HCT116 (cell line): ENCODE data around the gene GPC5. TPM values are rescaled to one million over a fixed set of nuclear protein-coding genes. Genes with fewer than 3 reads are reported as not detected.

ENCODE experiments used
- ATAC-seq: fragments of 200-7000 bp; cut with Tn5 transposase; 2 replicates; pipeline ENCODE4 v1.9.1; 2020; ENCODE audit warnings: mild to moderate bottlenecking, moderate library complexity
- BruUV-seq: library from RNA; stranded (reverse); fragments of 400-500 nt; replicated peaks from 2 replicates; lab custom pipeline; 2021; lab: Mats Ljungman, UMichigan
- CTCF ChIA-PET: fragments of 300-600 bp; sonication (Branson Sonifier 250); formaldehyde crosslinking; loops from one replicate; lab custom pipeline; 2021; ENCODE audit warnings: antibody characterized with exemption; lab: Charles Lee
- POLR2A ChIA-PET: fragments of 300-600, 350-600 bp; sonication (Branson Sonifier 250); formaldehyde crosslinking; loops from one replicate; lab custom pipeline; 2021; ENCODE audit warnings: antibody characterized with exemption; lab: Charles Lee
- RAD21 ChIA-PET, 2 experiments: fragments of 300-600 bp; sonication (Branson Sonifier 250); formaldehyde crosslinking; loops; one replicate each; lab custom pipeline; 2023; ENCODE audit warnings: low total read pairs in 2 of 2; ENCODE audit not compliant: uncharacterized antibody in 2 of 2, unreplicated experiment in 2 of 2, low non-redundant PET in 1 of 2; lab: Charles Lee
- DNase-seq: peaks from one replicate; pipeline ENCODE4 v3.0.0-alpha.2; 2010; ENCODE audit warnings: low read depth, low spot score
- H2AFZ ChIP-seq: fragments of 200-600 bp; shearing (Covaris generic), sonication (generic); 2 replicates; pipeline ENCODE4 v1.6.1; 2017; ENCODE audit warnings: low read depth, mixed run types, mixed read lengths, antibody characterized with exemption, low read length; ENCODE audit not compliant: poor library complexity, severe bottlenecking
- H3K27ac ChIP-seq: 2 replicates; pipeline ENCODE4 v1.5.1; 2012; ENCODE audit warnings: low read depth, low read length
- H3K27me3 ChIP-seq: fragments of 200-600 bp; sonication (generic); 2 replicates; pipeline ENCODE4 v1.6.1; 2016; ENCODE audit warnings: mixed run types, low read length, mixed read lengths; ENCODE audit not compliant: insufficient read depth
- H3K36me3 ChIP-seq, 2 experiments: fragments of 200-500 bp in 1 of 2; fragments of 200-600 bp in 1 of 2; sonication (Bioruptor generic) in 1 of 2; sonication (generic) in 1 of 2; 2 replicates each; pipeline versions ENCODE4 v1.5.1 to v1.6.1; 2014 to 2016; ENCODE audit warnings: low read length in 2 of 2, inconsistent platforms in 1 of 2, mixed read lengths in 1 of 2, mixed run types in 1 of 2; ENCODE audit not compliant: insufficient read depth in 2 of 2, control insufficient read depth in 1 of 2
- H3K4me1 ChIP-seq, 2 experiments: fragments of 200-600 bp in 1 of 2; sonication (generic) in 1 of 2; 2 replicates each; pipeline versions ENCODE4 v1.5.1 to v1.6.1; 2012 to 2017; ENCODE audit warnings: low read length in 2 of 2, inconsistent platforms in 1 of 2, mild to moderate bottlenecking in 1 of 2, mixed read lengths in 1 of 2, mixed run types in 1 of 2, moderate library complexity in 1 of 2; ENCODE audit not compliant: insufficient read depth in 2 of 2, control insufficient read depth in 1 of 2
- H3K4me2 ChIP-seq: fragments of 200-600 bp; sonication (generic); 2 replicates; pipeline ENCODE4 v1.6.1; 2017; ENCODE audit warnings: mixed run types, low read length, mixed read lengths
- H3K4me3 ChIP-seq, 2 experiments: fragments of 200-600 bp in 1 of 2; sonication (generic) in 1 of 2; replicated peaks in 1 of 2; 2 replicates each; pipeline ENCODE4 v1.5.1; 2011 to 2016; ENCODE audit warnings: low read length in 2 of 2, control low read depth in 1 of 2, low read depth in 1 of 2, mild to moderate bottlenecking in 1 of 2, mixed read lengths in 1 of 2, mixed run types in 1 of 2
- H3K79me2 ChIP-seq: fragments of 200-600 bp; sonication (generic); 2 replicates; pipeline ENCODE4 v1.6.1; 2017; ENCODE audit warnings: mild to moderate bottlenecking, mixed run types, low read length, moderate library complexity, mixed read lengths; ENCODE audit not compliant: insufficient read depth
- H3K9ac ChIP-seq: fragments of 200-600 bp; sonication (generic); 2 replicates; pipeline ENCODE4 v1.6.1; 2016; ENCODE audit warnings: low read length, mixed read lengths
- H3K9me2 ChIP-seq: fragments of 200-600 bp; sonication (generic), shearing (Covaris generic); 2 replicates; pipeline ENCODE4 v1.6.1; 2017; ENCODE audit warnings: mixed run types, mild to moderate bottlenecking, moderate library complexity; ENCODE audit not compliant: insufficient read depth
- H3K9me3 ChIP-seq, 2 experiments: fragments of 200-500 bp in 1 of 2; fragments of 200-600 bp in 1 of 2; sonication (Bioruptor generic) in 1 of 2; sonication (generic) in 1 of 2; 2 replicates each; pipeline ENCODE4 v1.6.1; 2014 to 2017; ENCODE audit warnings: low read length in 2 of 2, mixed read lengths in 2 of 2, inconsistent platforms in 1 of 2, low read depth in 1 of 2, mild to moderate bottlenecking in 1 of 2, mixed run types in 1 of 2, moderate library complexity in 1 of 2; ENCODE audit not compliant: control insufficient read depth in 1 of 2, insufficient read depth in 1 of 2
- H4K20me1 ChIP-seq: fragments of 200-600 bp; sonication (generic), shearing (Covaris generic); 2 replicates; pipeline ENCODE4 v1.6.1; 2017; ENCODE audit warnings: mixed run types, mild to moderate bottlenecking, moderate library complexity; ENCODE audit not compliant: insufficient read depth
- CEBPB ChIP-seq: IDR thresholded peaks from 2 replicates; pipeline ENCODE4 v1.6.1; 2012; ENCODE audit warnings: low read depth
- EZH2 ChIP-seq: fragments of 200-600 bp; sonication (generic); IDR thresholded peaks from 2 replicates; pipeline ENCODE4 v1.6.1; 2017; ENCODE audit warnings: antibody characterized with exemption, mixed run types
- FOSL1 ChIP-seq: IDR thresholded peaks from 2 replicates; pipeline ENCODE4 v1.6.1; 2012; ENCODE audit warnings: low read depth
- JUND ChIP-seq: IDR thresholded peaks from 2 replicates; pipeline ENCODE4 v1.6.1; 2012
- POLR2AphosphoS5 ChIP-seq: IDR thresholded peaks from 2 replicates; pipeline ENCODE4 v1.6.1; 2011; ENCODE audit warnings: mild to moderate bottlenecking, low read depth, low read length, moderate library complexity
- SIN3A ChIP-seq: IDR thresholded peaks from 2 replicates; pipeline ENCODE4 v1.6.1; 2012; ENCODE audit warnings: low read depth
- ZFX ChIP-seq: fragments of 450-650 bp; IDR thresholded peaks from 2 replicates; pipeline ENCODE4 v1.6.1; 2017
- ZNF274 ChIP-seq: fragments of 200-500 bp; sonication (Bioruptor generic); IDR thresholded peaks from 2 replicates; pipeline ENCODE4 v1.6.1; 2014; ENCODE audit warnings: mild to moderate bottlenecking, low read depth, low read length, inconsistent platforms
- intact Hi-C: fragments of 100-400 bp; cut with micrococcal nuclease; formaldehyde crosslinking; loops from 2 replicates; pipeline ENCODE4 v1.10.0; 2022
- total RNA-seq: library from RNA; stranded (reverse); gene quantifications from one replicate; pipeline ENCODE4 v1.2.1, GENCODE V29; 2021; ENCODE audit not compliant: unreplicated experiment
- TF ChIP-seq, protein P1 (sequence below): IDR thresholded peaks from 2 replicates; pipeline ENCODE4 v1.6.1; 2012; ENCODE audit warnings: low read depth
- TF ChIP-seq, protein P2 (sequence below): IDR thresholded peaks from 2 replicates; pipeline ENCODE4 v1.6.1; 2011; ENCODE audit warnings: mild to moderate bottlenecking, low read length, moderate library complexity; ENCODE audit not compliant: insufficient replicate concordance; ENCODE audit errors: extremely low read depth
- TF ChIP-seq, protein P3 (sequence below): IDR thresholded peaks from 2 replicates; pipeline ENCODE4 v1.6.1; 2012

Gene GPC5
- total RNA-seq, 1 experiment from 2014 or later, result not detected

DNA sequence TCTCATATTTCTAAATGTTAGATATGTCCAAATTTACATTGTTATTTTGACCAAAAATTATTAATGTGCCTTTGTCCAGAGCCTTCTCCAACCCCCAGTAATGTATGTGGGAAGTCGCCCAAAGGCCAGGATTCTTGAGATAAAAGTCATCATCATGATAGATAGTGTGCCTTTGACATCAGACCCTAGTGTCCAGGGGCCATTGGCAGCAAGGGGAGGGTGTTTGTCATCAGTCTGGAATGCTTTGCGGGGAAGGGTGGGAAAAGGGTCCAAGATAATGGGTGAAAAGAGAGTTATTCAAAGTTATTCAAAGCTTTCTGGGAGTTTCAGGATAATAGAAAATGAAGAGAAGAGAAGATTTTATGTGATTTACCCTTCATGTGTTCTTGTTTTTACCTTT lies 918.6 kb downstream of the GPC5 start:
- intact Hi-C loops, result no loop called here
- Histone ChIP-seq H4K20me1 (no peaks in the 10 kb centered on the region), H3K27me3 (no peaks in the 10 kb centered on the region), H3K9me3 (peaks cover 11 to 22% of the 10 kb centered on the region in 2 experiments; a peak in 2 of 4 replicates), H3K79me2 (no peaks in the 10 kb centered on the region), H3K9me2 (no peaks in the 10 kb centered on the region), H3K4me1 (no peaks in the 10 kb centered on the region), H3K4me2 (no peak overlapping the region), H3K36me3 (no peaks in the 10 kb centered on the region), H3K9ac (no peak overlapping the region), H3K4me3 (no peak overlapping the region), H2AFZ (no peak overlapping the region), H3K27ac (no peak overlapping the region)
- ATAC-seq, result no peak
- ChIA-PET POLR2A (no interaction called here), RAD21 (no interaction called here), CTCF (no interaction called here)
- TF ChIP-seq ZNF274 (no peak), JUND (no peak)
- TF ChIP-seq, protein P1, sequence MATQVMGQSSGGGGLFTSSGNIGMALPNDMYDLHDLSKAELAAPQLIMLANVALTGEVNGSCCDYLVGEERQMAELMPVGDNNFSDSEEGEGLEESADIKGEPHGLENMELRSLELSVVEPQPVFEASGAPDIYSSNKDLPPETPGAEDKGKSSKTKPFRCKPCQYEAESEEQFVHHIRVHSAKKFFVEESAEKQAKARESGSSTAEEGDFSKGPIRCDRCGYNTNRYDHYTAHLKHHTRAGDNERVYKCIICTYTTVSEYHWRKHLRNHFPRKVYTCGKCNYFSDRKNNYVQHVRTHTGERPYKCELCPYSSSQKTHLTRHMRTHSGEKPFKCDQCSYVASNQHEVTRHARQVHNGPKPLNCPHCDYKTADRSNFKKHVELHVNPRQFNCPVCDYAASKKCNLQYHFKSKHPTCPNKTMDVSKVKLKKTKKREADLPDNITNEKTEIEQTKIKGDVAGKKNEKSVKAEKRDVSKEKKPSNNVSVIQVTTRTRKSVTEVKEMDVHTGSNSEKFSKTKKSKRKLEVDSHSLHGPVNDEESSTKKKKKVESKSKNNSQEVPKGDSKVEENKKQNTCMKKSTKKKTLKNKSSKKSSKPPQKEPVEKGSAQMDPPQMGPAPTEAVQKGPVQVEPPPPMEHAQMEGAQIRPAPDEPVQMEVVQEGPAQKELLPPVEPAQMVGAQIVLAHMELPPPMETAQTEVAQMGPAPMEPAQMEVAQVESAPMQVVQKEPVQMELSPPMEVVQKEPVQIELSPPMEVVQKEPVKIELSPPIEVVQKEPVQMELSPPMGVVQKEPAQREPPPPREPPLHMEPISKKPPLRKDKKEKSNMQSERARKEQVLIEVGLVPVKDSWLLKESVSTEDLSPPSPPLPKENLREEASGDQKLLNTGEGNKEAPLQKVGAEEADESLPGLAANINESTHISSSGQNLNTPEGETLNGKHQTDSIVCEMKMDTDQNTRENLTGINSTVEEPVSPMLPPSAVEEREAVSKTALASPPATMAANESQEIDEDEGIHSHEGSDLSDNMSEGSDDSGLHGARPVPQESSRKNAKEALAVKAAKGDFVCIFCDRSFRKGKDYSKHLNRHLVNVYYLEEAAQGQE, result no peak
- DNase-seq, result no peak
- no TSS peak for BruUV-seq

DNA sequence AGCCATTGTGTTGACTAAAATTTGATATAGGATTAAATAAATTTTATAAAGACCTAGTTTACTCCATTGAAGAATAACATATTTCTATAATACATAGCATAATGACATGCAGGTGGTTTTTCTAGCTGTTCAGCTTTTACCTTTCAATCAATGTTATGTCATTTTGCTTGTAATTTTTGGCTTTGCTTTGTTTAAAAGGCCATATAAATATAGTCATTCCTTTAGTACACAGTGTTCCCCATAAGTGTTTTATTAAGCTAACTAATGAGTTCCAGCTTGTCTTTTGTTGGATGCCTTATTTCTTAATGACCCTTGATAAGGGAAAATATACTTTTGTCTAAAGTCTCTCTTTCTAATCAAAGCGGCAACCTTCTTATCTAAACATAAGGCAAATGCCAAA lies 921.9 kb downstream of the GPC5 start:
- Histone ChIP-seq H3K79me2 (no peaks in the 10 kb centered on the region), H3K9me3 (peaks cover 5 to 13% of the 10 kb centered on the region in 2 experiments; a peak in 2 of 4 replicates), H3K9me2 (no peaks in the 10 kb centered on the region), H3K27me3 (no peaks in the 10 kb centered on the region), H4K20me1 (no peaks in the 10 kb centered on the region), H2AFZ (no peak overlapping the region), H3K4me3 (no peak overlapping the region), H3K36me3 (no peaks in the 10 kb centered on the region), H3K4me1 (no peaks in the 10 kb centered on the region), H3K27ac (no peak overlapping the region), H3K9ac (no peak overlapping the region), H3K4me2 (no peak overlapping the region)
- ChIA-PET CTCF (no interaction called here), POLR2A (no interaction called here), RAD21 (no interaction called here)
- ATAC-seq (no peak), DNase-seq (no peak)
- intact Hi-C loops, result no loop called here
- no TSS peak for BruUV-seq
- TF ChIP-seq ZFX (no peak), EZH2 (no peak), CEBPB (no peak), SIN3A (no peak), POLR2AphosphoS5 (no peak), FOSL1 (no peak)
- TF ChIP-seq, protein P1, result no peak
- TF ChIP-seq, protein P2, sequence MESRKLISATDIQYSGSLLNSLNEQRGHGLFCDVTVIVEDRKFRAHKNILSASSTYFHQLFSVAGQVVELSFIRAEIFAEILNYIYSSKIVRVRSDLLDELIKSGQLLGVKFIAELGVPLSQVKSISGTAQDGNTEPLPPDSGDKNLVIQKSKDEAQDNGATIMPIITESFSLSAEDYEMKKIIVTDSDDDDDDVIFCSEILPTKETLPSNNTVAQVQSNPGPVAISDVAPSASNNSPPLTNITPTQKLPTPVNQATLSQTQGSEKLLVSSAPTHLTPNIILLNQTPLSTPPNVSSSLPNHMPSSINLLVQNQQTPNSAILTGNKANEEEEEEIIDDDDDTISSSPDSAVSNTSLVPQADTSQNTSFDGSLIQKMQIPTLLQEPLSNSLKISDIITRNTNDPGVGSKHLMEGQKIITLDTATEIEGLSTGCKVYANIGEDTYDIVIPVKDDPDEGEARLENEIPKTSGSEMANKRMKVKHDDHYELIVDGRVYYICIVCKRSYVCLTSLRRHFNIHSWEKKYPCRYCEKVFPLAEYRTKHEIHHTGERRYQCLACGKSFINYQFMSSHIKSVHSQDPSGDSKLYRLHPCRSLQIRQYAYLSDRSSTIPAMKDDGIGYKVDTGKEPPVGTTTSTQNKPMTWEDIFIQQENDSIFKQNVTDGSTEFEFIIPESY, result no peak
- TF ChIP-seq, protein P3, sequence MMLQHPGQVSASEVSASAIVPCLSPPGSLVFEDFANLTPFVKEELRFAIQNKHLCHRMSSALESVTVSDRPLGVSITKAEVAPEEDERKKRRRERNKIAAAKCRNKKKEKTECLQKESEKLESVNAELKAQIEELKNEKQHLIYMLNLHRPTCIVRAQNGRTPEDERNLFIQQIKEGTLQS, result no peak
